Liver (tissue), 9 donors: ENCODE measurements around the gene MOV10L1. TPM values are rescaled to one million over a fixed set of nuclear protein-coding genes. Genes with fewer than 3 reads are reported as not detected.

ENCODE experiments used
- DNase-seq: peaks from one replicate; pipeline ENCODE4 v3.0.0-alpha.2; 2017; ENCODE audit warnings: low spot score
- H3K27ac ChIP-seq, 2 donors: one replicate each; pipeline ENCODE4 v1.7.0; 2013; ENCODE audit warnings: inconsistent platforms in 2 of 2, low read length in 2 of 2, control low read depth in 1 of 2, low read depth in 1 of 2, mild to moderate bottlenecking in 1 of 2
- H3K27me3 ChIP-seq, 4 donors: one replicate each; pipeline versions ENCODE4 v1.6.1 to v1.7.0; 2013; ENCODE audit warnings: low read length in 3 of 4, inconsistent platforms in 1 of 4, mild to moderate bottlenecking in 1 of 4, moderate library complexity in 1 of 4; ENCODE audit not compliant: control insufficient read depth in 4 of 4, insufficient read depth in 4 of 4
- H3K36me3 ChIP-seq, 4 donors: one replicate each; pipeline versions ENCODE4 v1.6.1 to v1.7.0; 2013; ENCODE audit warnings: low read length in 3 of 4, mild to moderate bottlenecking in 3 of 4, low read depth in 1 of 4, moderate library complexity in 1 of 4; ENCODE audit not compliant: control insufficient read depth in 4 of 4, insufficient read depth in 3 of 4
- H3K4me1 ChIP-seq, 4 donors: one replicate each; pipeline versions ENCODE4 v1.6.1 to v1.7.0; 2013; ENCODE audit warnings: low read length in 3 of 4, mild to moderate bottlenecking in 3 of 4, moderate library complexity in 1 of 4; ENCODE audit not compliant: control insufficient read depth in 4 of 4, insufficient read depth in 4 of 4
- H3K4me3 ChIP-seq, 3 donors: one replicate each; pipeline versions ENCODE4 v1.6.1 to v1.7.0; 2013; ENCODE audit warnings: low read length in 3 of 3, control low read depth in 1 of 3, low read depth in 1 of 3, mild to moderate bottlenecking in 1 of 3
- H3K9ac ChIP-seq, 2 donors: one replicate each; pipeline ENCODE4 v1.7.0; 2013; ENCODE audit warnings: low read length in 2 of 2, mild to moderate bottlenecking in 2 of 2, moderate library complexity in 2 of 2, control low read depth in 1 of 2, low read depth in 1 of 2
- H3K9me3 ChIP-seq, 4 donors: one replicate each; pipeline versions ENCODE4 v1.6.1 to v1.7.0; 2013; ENCODE audit warnings: low read length in 3 of 4; ENCODE audit not compliant: control insufficient read depth in 4 of 4
- ATF3 ChIP-seq: IDR thresholded peaks from 2 replicates; pipeline ENCODE4 v1.6.1; 2016; ENCODE audit warnings: antibody characterized with exemption
- CTCF ChIP-seq: fragments of 150-350 bp; IDR thresholded peaks from 2 replicates; pipeline ENCODE4 v1.5.1; 2017; ENCODE audit warnings: improper control_type of control experiment, low read depth, low read length; ENCODE audit not compliant: missing input control
- EGR1 ChIP-seq, 2 donors: IDR thresholded peaks; 2 replicates each; pipeline ENCODE4 v1.6.1; 2016 to 2018; ENCODE audit warnings: antibody characterized with exemption in 2 of 2, low read depth in 2 of 2
- FOXA1 ChIP-seq: IDR thresholded peaks from 2 replicates; pipeline ENCODE4 v1.6.1; 2016; ENCODE audit warnings: antibody characterized with exemption
- GABPA ChIP-seq, 2 donors: IDR thresholded peaks in 1 of 2; conservative IDR thresholded peaks in 1 of 2; 2 replicates each; pipeline ENCODE4 v1.6.1; 2016; ENCODE audit warnings: antibody characterized with exemption in 2 of 2, mild to moderate bottlenecking in 1 of 2, moderate library complexity in 1 of 2
- HNF4G ChIP-seq: IDR thresholded peaks from 2 replicates; pipeline ENCODE4 v1.6.1; 2016; ENCODE audit warnings: antibody characterized with exemption
- NR2F2 ChIP-seq: IDR thresholded peaks from 2 replicates; pipeline ENCODE4 v1.6.1; 2016; ENCODE audit warnings: antibody characterized with exemption
- RAD21 ChIP-seq, 2 donors: IDR thresholded peaks; 2 replicates each; pipeline ENCODE4 v1.6.1; 2016; ENCODE audit warnings: antibody characterized with exemption in 2 of 2, mild to moderate bottlenecking in 2 of 2
- RXRA ChIP-seq, 2 donors: IDR thresholded peaks; 2 replicates each; pipeline ENCODE4 v1.6.1; 2017 to 2018; ENCODE audit warnings: antibody characterized with exemption in 2 of 2, mild to moderate bottlenecking in 1 of 2
- TAF1 ChIP-seq: conservative IDR thresholded peaks from 2 replicates; pipeline ENCODE4 v1.6.1; 2016; ENCODE audit warnings: antibody characterized with exemption, mild to moderate bottlenecking
- ZBTB33 ChIP-seq: IDR thresholded peaks from 2 replicates; pipeline ENCODE4 v1.6.1; 2016; ENCODE audit warnings: antibody characterized with exemption
- WGBS: extraction: QIAGEN DNeasy Blood & Tissue Kit; methylation state at CpG from one replicate; pipeline ENCODE4 v1.1.7; 2013; 5-methylcytosine and 5-hydroxymethylcytosine counted together
- polyA plus RNA-seq, 2 donors: library from polyadenylated mRNA; stranded (reverse) in 1 of 2; unstranded in 1 of 2; fragments of 200-250 nt in 1 of 2; fragments of >200 nt in 1 of 2; fragmentation: Nextera tagmentation in 1 of 2; extraction: Ambion mirVana in 1 of 2; gene quantifications; one replicate each; pipeline versions ENCODE4 v1.2.1 to v1.2.3, GENCODE V29; 2013 to 2015
- total RNA-seq, 2 donors: library from RNA; depleted of rRNA; stranded (reverse); fragments of >200 nt; gene quantifications; one replicate each; pipeline ENCODE4 v1.2.3, GENCODE V29; 2014
- TF ChIP-seq, protein P1 (sequence below): IDR thresholded peaks from 2 replicates; pipeline ENCODE4 v1.6.1; 2016; ENCODE audit warnings: antibody characterized with exemption
- donor health status: healthy.
- donor health status: healthy.
- donor health status: healthy.
- donor health status: healthy.
- donor health status: healthy.

MOV10L1 gene
- total and polyA plus RNA-seq, 4 donors = 0.07 to 0.47 (median 0.17) TPM

- TF ChIP-seq RXRA (IDR thresholded peaks at IDR 0.05) = no peak
- no peak for TF ChIP-seq EGR1 (IDR thresholded peaks at IDR 0.05; ENCODE audit: low read depth in 2 of 2)
- no peak for TF ChIP-seq RAD21 (IDR thresholded peaks at IDR 0.05)
- TF ChIP-seq NR2F2 = no peak
- TF ChIP-seq FOXA1 = no peak
- no peak for TF ChIP-seq GABPA (IDR thresholded peaks at IDR 0.05 in 1 of 2, conservative IDR thresholded peaks at IDR 0.05 in 1 of 2)
- TF ChIP-seq HNF4G = no peak
- TF ChIP-seq ZBTB33 = no peak
- Histone ChIP-seq H3K27ac (no peak overlapping the region), H3K4me3 (no peak overlapping the region), H3K36me3 (no peaks in the 10 kb centered on the region), H3K9ac (no peak overlapping the region), H3K27me3 (no peaks in the 10 kb centered on the region), H3K4me1 (no peaks in the 10 kb centered on the region), H3K9me3 (no peaks in the 10 kb centered on the region)
- DNase-seq = no peak
- WGBS = 96% methylated on average over 4 of the region's 4 CpGs
Measured at GRCh38 chr22:50131894-50132293, 42.1 kb downstream of the MOV10L1 start.

DNA sequence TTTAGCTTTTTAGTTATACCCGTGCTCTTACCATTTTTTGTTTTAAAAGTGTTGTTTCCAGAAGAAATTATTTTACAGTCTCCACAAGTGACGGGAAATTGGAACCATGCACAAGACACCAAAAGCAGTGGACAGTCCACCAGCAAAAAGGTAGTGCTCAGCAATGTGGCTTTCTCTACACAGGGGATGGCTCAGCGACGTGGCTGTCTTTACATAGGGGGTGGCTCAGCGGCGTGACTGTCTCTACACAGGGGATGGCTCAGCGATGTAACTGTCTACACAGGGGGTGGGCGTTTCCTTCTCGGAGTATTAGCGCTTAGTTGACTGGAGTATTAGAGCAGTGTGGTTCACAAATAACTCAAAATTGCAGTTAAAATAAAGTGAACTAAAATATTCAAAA, 44.7 kb downstream of the MOV10L1 start:
- no peak overlapping the region for H3K4me3 ChIP-seq
- TF ChIP-seq HNF4G = no peak
- no peak for TF ChIP-seq FOXA1
- TF ChIP-seq ZBTB33 = no peak
- TF ChIP-seq, protein P1, sequence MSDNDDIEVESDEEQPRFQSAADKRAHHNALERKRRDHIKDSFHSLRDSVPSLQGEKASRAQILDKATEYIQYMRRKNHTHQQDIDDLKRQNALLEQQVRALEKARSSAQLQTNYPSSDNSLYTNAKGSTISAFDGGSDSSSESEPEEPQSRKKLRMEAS = no peak
- TF ChIP-seq EGR1 (IDR thresholded peaks at IDR 0.05; ENCODE audit: low read depth in 2 of 2) = no peak
- TF ChIP-seq TAF1 = no peak
- no peak for TF ChIP-seq ATF3
- TF ChIP-seq RAD21 (IDR thresholded peaks at IDR 0.05) = no peak
- no peak for TF ChIP-seq GABPA (IDR thresholded peaks at IDR 0.05 in 1 of 2, conservative IDR thresholded peaks at IDR 0.05 in 1 of 2)
- TF ChIP-seq CTCF = no peak
- H3K4me1 ChIP-seq = no peaks in the 10 kb centered on the region
- H3K9ac ChIP-seq = no peak overlapping the region
- H3K27me3 ChIP-seq = no peaks in the 10 kb centered on the region
- no peaks in the 10 kb centered on the region for H3K9me3 ChIP-seq
- no peak overlapping the region for H3K27ac ChIP-seq
- WGBS = 79% methylated on average over 10 of the region's 10 CpGs
- H3K36me3 ChIP-seq = no peaks in the 10 kb centered on the region
- DNase-seq = no peak
